ENCODE results near the gene GBF1. TPM values are rescaled to one million over a fixed set of nuclear protein-coding genes. Genes with fewer than 3 reads are reported as not detected.

The GBF1 gene
- total and polyA plus RNA-seq, 2 of the 13 experiments (the other 11 are each of a cell fraction or from before 2014, with no cell fraction given) = 17.1 to 21.9 TPM

DNA sequence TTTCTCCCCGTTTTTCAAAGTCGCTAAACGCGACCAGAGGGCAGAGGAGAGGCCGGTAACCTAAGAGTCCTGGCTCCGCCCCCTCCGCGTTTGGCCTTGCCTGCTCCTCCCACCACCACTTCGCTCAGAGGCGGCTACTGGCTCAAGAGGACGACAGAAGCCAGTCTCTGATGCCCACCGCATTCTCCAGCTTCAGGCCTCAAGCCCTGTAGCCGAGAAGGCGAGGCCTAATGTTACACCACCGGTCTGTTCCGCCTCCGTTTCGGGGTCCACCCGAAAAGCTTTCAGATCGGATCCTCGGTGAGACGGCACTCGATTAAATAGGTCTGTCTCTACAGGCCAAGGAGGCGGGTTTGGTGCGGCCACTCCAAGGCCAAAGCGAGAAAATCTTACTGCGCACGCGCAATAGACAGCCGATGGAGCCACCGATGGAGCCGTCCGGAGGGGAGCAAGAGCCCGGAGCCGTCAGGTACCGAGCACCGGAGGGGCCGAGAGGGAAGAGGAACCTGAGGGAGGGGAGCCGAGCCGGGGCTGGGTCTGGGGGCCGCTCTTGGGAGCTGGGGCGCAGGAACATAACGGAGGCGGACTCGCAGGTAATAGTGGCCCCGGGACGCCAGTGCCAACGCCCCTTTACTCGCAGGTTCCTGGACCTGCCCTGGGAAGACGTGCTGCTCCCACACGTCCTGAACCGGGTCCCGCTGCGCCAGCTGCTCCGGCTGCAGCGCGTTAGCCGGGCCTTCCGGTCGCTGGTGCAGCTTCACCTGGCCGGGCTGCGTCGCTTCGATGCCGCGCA is 175.6 kb downstream of the GBF1 start, which contains the start of gene FBXL15 (continued):
- TF ChIP-seq, protein P1, sequence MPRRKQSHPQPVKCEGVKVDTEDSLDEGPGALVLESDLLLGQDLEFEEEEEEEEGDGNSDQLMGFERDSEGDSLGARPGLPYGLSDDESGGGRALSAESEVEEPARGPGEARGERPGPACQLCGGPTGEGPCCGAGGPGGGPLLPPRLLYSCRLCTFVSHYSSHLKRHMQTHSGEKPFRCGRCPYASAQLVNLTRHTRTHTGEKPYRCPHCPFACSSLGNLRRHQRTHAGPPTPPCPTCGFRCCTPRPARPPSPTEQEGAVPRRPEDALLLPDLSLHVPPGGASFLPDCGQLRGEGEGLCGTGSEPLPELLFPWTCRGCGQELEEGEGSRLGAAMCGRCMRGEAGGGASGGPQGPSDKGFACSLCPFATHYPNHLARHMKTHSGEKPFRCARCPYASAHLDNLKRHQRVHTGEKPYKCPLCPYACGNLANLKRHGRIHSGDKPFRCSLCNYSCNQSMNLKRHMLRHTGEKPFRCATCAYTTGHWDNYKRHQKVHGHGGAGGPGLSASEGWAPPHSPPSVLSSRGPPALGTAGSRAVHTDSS (CRISPR knock-in tag; conservative IDR thresholded peaks at IDR 0.05) = no peak
- TF ChIP-seq SP1 (IDR thresholded peaks at IDR 0.05) = no peak
- peak; percentile 65 for TF ChIP-seq SP1 (CRISPR knock-in tag; IDR thresholded peaks at IDR 0.05)
- TF ChIP-seq, protein P2, sequence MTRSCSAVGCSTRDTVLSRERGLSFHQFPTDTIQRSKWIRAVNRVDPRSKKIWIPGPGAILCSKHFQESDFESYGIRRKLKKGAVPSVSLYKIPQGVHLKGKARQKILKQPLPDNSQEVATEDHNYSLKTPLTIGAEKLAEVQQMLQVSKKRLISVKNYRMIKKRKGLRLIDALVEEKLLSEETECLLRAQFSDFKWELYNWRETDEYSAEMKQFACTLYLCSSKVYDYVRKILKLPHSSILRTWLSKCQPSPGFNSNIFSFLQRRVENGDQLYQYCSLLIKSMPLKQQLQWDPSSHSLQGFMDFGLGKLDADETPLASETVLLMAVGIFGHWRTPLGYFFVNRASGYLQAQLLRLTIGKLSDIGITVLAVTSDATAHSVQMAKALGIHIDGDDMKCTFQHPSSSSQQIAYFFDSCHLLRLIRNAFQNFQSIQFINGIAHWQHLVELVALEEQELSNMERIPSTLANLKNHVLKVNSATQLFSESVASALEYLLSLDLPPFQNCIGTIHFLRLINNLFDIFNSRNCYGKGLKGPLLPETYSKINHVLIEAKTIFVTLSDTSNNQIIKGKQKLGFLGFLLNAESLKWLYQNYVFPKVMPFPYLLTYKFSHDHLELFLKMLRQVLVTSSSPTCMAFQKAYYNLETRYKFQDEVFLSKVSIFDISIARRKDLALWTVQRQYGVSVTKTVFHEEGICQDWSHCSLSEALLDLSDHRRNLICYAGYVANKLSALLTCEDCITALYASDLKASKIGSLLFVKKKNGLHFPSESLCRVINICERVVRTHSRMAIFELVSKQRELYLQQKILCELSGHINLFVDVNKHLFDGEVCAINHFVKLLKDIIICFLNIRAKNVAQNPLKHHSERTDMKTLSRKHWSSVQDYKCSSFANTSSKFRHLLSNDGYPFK (CRISPR knock-in tag; IDR thresholded peaks at IDR 0.05; ENCODE audit: borderline replicate concordance) = peak; percentile 87; the same call in 1 of the 2 replicates
- TF ChIP-seq FOXC1 (CRISPR knock-in tag; IDR thresholded peaks at IDR 0.05; ENCODE audit: borderline replicate concordance) = peak; percentile 21; the same call in 1 of the 2 replicates
- TF ChIP-seq ZNF703 (CRISPR knock-in tag; IDR thresholded peaks at IDR 0.05; ENCODE audit: borderline replicate concordance) = no peak
- no peak for TF ChIP-seq ZBTB1 (CRISPR knock-in tag; IDR thresholded peaks at IDR 0.05; ENCODE audit: borderline replicate concordance)
- peak; percentile 59 for TF ChIP-seq GATAD2A (CRISPR knock-in tag; IDR thresholded peaks at IDR 0.05)
- TF ChIP-seq, protein P3, sequence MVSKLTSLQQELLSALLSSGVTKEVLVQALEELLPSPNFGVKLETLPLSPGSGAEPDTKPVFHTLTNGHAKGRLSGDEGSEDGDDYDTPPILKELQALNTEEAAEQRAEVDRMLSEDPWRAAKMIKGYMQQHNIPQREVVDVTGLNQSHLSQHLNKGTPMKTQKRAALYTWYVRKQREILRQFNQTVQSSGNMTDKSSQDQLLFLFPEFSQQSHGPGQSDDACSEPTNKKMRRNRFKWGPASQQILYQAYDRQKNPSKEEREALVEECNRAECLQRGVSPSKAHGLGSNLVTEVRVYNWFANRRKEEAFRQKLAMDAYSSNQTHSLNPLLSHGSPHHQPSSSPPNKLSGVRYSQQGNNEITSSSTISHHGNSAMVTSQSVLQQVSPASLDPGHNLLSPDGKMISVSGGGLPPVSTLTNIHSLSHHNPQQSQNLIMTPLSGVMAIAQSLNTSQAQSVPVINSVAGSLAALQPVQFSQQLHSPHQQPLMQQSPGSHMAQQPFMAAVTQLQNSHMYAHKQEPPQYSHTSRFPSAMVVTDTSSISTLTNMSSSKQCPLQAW (CRISPR knock-in tag; IDR thresholded peaks at IDR 0.05) = peak; percentile 76
- peak; percentile 67; the same call in 1 of the 2 replicates for TF ChIP-seq KLF6 (CRISPR knock-in tag; IDR thresholded peaks at IDR 0.05)
- TF ChIP-seq ZNF207 (IDR thresholded peaks at IDR 0.05; ENCODE audit: borderline replicate concordance) = no peak
- no peak for TF ChIP-seq PRPF4 (IDR thresholded peaks at IDR 0.05; ENCODE audit: low read depth, low read length, poor library complexity, severe bottlenecking)
- peak; percentile 6; the same call in 1 of the 2 replicates for TF ChIP-seq NCOR1 (IDR thresholded peaks at IDR 0.05; ENCODE audit: borderline replicate concordance, low read length)
- TF ChIP-seq, protein P4, sequence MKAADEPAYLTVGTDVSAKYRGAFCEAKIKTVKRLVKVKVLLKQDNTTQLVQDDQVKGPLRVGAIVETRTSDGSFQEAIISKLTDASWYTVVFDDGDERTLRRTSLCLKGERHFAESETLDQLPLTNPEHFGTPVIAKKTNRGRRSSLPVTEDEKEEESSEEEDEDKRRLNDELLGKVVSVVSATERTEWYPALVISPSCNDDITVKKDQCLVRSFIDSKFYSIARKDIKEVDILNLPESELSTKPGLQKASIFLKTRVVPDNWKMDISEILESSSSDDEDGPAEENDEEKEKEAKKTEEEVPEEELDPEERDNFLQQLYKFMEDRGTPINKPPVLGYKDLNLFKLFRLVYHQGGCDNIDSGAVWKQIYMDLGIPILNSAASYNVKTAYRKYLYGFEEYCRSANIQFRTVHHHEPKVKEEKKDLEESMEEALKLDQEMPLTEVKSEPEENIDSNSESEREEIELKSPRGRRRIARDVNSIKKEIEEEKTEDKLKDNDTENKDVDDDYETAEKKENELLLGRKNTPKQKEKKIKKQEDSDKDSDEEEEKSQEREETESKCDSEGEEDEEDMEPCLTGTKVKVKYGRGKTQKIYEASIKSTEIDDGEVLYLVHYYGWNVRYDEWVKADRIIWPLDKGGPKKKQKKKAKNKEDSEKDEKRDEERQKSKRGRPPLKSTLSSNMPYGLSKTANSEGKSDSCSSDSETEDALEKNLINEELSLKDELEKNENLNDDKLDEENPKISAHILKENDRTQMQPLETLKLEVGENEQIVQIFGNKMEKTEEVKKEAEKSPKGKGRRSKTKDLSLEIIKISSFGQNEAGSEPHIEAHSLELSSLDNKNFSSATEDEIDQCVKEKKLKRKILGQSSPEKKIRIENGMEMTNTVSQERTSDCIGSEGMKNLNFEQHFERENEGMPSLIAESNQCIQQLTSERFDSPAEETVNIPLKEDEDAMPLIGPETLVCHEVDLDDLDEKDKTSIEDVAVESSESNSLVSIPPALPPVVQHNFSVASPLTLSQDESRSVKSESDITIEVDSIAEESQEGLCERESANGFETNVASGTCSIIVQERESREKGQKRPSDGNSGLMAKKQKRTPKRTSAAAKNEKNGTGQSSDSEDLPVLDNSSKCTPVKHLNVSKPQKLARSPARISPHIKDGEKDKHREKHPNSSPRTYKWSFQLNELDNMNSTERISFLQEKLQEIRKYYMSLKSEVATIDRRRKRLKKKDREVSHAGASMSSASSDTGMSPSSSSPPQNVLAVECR (CRISPR knock-in tag; IDR thresholded peaks at IDR 0.05; ENCODE audit: borderline replicate concordance) = peak; percentile 88
- TF ChIP-seq, protein P5, sequence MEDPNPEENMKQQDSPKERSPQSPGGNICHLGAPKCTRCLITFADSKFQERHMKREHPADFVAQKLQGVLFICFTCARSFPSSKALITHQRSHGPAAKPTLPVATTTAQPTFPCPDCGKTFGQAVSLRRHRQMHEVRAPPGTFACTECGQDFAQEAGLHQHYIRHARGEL (CRISPR knock-in tag; IDR thresholded peaks at IDR 0.05) = no peak; the same call in 1 of the 2 replicates
- TF ChIP-seq, protein P6, sequence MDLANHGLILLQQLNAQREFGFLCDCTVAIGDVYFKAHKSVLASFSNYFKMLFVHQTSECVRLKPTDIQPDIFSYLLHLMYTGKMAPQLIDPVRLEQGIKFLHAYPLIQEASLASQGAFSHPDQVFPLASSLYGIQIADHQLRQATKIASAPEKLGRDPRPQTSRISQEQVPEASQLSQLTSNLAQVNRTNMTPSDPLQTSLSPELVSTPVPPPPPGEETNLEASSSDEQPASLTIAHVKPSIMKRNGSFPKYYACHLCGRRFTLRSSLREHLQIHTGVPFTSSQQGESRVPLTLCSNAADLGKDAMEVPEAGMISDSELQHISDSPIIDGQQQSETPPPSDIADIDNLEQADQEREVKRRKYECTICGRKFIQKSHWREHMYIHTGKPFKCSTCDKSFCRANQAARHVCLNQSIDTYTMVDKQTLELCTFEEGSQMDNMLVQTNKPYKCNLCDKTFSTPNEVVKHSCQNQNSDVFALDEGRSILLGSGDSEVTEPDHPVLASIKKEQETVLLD (CRISPR knock-in tag; IDR thresholded peaks at IDR 0.05; ENCODE audit: low read depth) = peak; percentile 88
